NOMO-1 treated with dmso at 0.1 percent for 144 hours (cell line): ENCODE data around the gene SLC2A5.

Experiments
- DNase-seq: peaks from one replicate; lab custom pipeline; 2025; ENCODE audit not compliant: unreplicated experiment; lab: John Stamatoyannopoulos, UW

SLC2A5 gene

GRCh38 chr1:9062846-9063245 is 6.6 kb downstream of the SLC2A5 start:
- no peak for DNase-seq

- DNase-seq: no peak
Observed at GRCh38 chr1:9062021-9062471, 7.4 kb downstream of the SLC2A5 start.

- no peak for DNase-seq
Observed at GRCh38 chr1:9061252-9061960, 8.0 kb downstream of the SLC2A5 start.

GRCh38 chr1:9059891-9060744 is 9.3 kb downstream of the SLC2A5 start:
- no peak for DNase-seq

- DNase-seq: no peak
Observed at GRCh38 chr1:9058465-9058864, 11.0 kb downstream of the SLC2A5 start.

- no peak for DNase-seq
Observed at GRCh38 chr1:9057851-9058250, 11.6 kb downstream of the SLC2A5 start.

- no peak for DNase-seq
Observed at GRCh38 chr1:9052272-9053049, 17.0 kb downstream of the SLC2A5 start.

GRCh38 chr1:9051379-9051778 is 18.1 kb downstream of the SLC2A5 start:
- no peak for DNase-seq

GRCh38 chr1:9050803-9051202 is 18.6 kb downstream of the SLC2A5 start:
- DNase-seq: no peak

GRCh38 chr1:9048551-9048950 is 20.9 kb downstream of the SLC2A5 start:
- DNase-seq: no peak

- DNase-seq: no peak
Observed at GRCh38 chr1:9047019-9047418, 22.4 kb downstream of the SLC2A5 start.

- DNase-seq: no peak
Observed at GRCh38 chr1:9045861-9046510, 23.4 kb downstream of the SLC2A5 start.

GRCh38 chr1:9044236-9044635 is 25.2 kb downstream of the SLC2A5 start:
- no peak for DNase-seq

GRCh38 chr1:9042272-9042671 is 27.2 kb downstream of the SLC2A5 start:
- DNase-seq: no peak

GRCh38 chr1:9041116-9041779 is 28.2 kb downstream of the SLC2A5 start:
- no peak for DNase-seq

- no peak for DNase-seq
Observed at GRCh38 chr1:9040659-9041030, 28.8 kb downstream of the SLC2A5 start.

- no peak for DNase-seq
Observed at GRCh38 chr1:9039761-9040658, 29.4 kb downstream of the SLC2A5 start.

- no peak for DNase-seq
Observed at GRCh38 chr1:9038881-9039760, 30.3 kb downstream of the SLC2A5 start.

GRCh38 chr1:9038338-9038650 is 31.1 kb downstream of the SLC2A5 start:
- DNase-seq: no peak
